ENCODE results near the gene MAN1A2.

Gene MAN1A2

DNA sequence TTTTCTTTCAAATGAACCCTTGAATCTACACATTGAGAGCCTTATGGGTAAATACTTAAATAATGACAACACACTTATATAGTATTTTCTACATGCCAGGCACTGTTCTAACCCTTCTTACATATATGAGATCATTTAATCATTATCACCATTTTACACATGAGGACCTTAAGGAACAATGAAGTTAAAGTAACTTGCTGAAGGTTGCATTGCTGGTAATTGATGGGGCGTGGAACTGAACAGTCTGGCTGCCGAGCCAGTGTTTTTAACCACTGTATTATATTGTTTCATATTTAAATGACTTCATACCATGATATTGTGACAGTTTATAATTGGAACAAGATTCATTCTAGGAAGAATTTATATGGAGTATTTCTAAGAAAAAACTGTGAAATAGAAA lies 126.7 kb downstream of the MAN1A2 start:
- no peak for DNase-seq (ENCODE audit: low read depth in 2 of 2)

DNA sequence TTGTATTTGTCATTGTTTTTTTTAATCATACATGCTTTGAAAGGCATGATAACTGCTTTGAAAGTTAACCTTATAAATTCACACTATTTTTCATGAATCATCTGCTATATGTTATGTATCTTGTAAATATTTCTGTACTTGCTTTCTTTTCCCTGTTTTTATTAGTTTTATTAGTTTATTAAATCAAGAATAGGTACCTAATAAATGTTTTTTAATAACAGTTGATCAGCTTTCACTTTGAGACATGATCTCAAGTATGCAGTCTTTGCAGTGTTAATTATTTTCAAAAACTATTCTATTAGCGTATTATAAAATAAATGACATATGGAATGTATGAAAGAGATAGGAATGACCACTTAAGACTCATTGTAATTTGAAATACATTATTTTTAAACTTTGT lies 127.8 kb downstream of the MAN1A2 start:
- DNase-seq (ENCODE audit: low read depth in 2 of 2) = no peak

DNA sequence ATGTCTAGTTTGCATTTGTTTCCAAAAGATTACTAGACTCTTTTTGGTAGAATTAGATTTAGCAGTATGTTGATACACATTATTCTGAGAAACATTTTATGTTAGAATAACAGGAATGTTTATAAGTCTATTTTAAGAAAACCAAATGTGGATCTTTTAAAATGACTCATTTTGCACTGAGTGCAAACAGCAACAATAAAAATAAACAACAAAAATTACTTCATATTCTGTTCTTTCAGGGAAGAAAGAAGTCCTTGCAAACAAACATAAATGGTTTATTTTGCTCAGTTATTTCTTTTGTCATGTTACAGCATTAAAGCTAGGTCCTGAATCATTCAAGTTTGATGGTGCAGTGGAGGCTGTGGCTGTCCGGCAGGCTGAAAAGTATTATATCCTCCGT lies 131.8 kb downstream of the MAN1A2 start:
- DNase-seq (ENCODE audit: low read depth in 2 of 2) = no peak

- DNase-seq (ENCODE audit: low read depth in 2 of 2) = no peak
Observed at GRCh38 chr1:117500584-117500983, 133.3 kb downstream of the MAN1A2 start.

GRCh38 chr1:117501281-117501680 lies 134.0 kb downstream of the MAN1A2 start:
- no peak for DNase-seq (ENCODE audit: low read depth in 2 of 2)

DNA sequence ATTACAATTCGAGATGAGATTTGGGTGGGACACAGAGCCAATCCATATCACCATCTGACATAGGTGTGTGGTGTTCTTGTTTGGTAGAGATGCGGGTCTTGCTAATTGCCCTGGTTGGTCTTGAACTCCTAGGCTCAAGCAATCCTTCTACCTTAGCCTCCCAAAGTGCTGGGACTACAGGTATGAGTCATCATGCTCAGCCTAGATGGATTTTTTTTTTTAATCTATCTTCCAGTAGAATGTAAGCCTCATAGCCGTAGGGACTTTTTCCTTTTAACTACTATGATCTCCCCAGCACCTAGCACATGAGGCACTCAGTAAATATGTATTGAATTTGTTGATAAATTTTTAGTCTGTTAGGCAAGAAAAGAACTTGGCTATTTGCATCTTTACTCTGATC lies 144.0 kb downstream of the MAN1A2 start:
- no peak for DNase-seq (ENCODE audit: low read depth in 2 of 2)

GRCh38 chr1:117512728-117513321 lies 145.6 kb downstream of the MAN1A2 start:
- no peak for DNase-seq (ENCODE audit: low read depth in 2 of 2)

- DNase-seq (ENCODE audit: low read depth in 2 of 2) = no peak
Observed at GRCh38 chr1:117523111-117523510, 155.9 kb downstream of the MAN1A2 start.

DNA sequence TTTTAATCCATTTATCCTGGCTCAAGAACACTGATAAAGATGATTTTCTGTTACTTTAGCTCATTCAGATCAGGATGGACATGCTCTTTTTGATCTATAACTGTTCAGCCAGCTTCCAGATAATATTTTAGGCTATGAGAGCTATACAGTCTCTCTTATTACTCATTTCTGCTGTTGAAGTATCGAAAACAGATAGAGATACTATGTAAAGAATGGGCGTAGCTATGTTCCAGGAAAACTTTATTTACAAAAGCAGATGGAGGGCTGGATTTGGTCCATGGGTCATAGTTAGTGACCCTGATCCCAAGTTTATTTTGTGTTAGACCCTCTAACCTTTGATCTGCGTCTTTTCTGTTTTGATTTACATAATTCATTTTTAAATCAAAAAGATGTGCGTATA lies 159.8 kb downstream of the MAN1A2 start:
- DNase-seq (ENCODE audit: low read depth in 2 of 2) = no peak

GRCh38 chr1:117527566-117528102 lies 160.4 kb downstream of the MAN1A2 start:
- DNase-seq (ENCODE audit: low read depth in 2 of 2) = no peak

- DNase-seq (ENCODE audit: low read depth in 2 of 2) = no peak
Observed at GRCh38 chr1:117529683-117530082, 162.4 kb downstream of the MAN1A2 start.

DNA sequence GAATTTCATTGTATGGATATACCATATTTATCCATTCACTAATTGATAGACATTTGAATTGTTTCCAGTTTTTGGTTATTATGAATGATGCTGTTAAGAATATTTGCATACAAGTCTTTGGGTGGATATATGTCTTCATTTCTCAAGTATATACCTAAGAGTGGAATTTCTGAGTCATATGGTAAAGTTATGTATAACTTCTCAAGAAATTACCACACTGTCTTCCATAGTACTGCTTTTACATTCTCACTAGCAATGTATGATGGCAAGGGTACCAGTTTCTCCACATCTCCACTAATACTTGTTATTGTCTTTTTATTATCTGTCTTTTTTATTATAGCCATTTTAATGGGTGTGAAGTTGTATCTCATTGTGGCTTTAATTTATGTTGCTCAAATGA lies 164.0 kb downstream of the MAN1A2 start:
- DNase-seq (ENCODE audit: low read depth in 2 of 2) = no peak

DNA sequence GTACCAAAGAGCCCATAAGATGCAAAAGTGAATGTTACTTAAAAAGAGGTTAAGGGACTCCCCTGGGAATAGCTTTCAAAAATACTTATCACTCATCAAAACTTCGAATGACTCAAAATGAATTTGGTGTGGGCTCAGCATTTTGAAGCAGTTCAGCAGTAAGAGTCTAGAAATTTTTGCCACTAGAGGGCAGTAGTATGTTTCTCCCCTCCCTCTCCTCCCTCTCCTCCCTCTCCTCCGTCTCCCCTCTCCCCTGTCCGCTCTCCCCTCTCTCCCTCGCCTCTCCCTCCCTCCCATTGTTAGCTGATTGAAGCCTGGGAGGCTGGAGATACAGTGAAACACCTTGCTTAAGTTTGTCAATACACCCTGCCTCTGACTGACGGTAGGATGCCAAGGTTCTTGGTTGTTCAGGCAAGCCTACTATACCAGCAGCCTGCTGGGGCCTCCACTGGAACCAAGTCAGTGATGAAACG lies 167.8 kb downstream of the MAN1A2 start:
- peak in 1 of 2 donors; percentile 42 for DNase-seq (ENCODE audit: low read depth in 2 of 2)

GRCh38 chr1:117535821-117536220 lies 168.6 kb downstream of the MAN1A2 start:
- DNase-seq (ENCODE audit: low read depth in 2 of 2) = no peak

DNA sequence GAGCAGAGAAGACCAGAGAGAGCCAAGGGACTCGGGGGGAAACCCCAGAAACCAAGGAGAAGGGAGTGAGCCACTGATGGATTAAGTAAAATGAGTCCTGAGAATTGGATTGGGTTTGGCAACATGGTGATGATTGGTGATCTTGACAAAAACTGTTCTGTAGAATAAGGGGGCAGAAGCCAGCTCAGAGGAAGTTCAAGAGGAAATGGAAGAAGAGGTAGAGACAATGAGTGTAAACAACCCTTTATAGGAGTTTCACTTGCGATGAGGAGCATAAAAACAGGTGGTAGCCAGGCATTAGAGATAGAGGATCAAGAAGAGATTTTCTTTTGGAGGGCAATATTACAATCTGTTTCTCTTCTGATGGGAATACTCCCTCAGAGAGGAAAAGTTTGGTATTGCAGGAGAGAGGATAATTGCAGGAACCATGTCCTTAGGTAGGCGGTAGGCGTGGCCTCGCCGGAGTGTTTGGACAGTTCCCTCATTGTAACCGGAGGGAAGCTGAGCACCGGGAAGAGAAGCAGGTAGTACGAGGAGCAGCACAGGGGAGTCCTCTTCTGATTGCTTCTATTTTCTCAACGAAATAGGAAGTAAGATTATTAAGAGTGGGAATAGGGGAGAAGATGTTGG lies 170.2 kb downstream of the MAN1A2 start:
- no peak for DNase-seq (ENCODE audit: low read depth in 2 of 2)

- DNase-seq (ENCODE audit: low read depth in 2 of 2) = no peak
Observed at GRCh38 chr1:117540532-117540931, 173.3 kb downstream of the MAN1A2 start.

DNA sequence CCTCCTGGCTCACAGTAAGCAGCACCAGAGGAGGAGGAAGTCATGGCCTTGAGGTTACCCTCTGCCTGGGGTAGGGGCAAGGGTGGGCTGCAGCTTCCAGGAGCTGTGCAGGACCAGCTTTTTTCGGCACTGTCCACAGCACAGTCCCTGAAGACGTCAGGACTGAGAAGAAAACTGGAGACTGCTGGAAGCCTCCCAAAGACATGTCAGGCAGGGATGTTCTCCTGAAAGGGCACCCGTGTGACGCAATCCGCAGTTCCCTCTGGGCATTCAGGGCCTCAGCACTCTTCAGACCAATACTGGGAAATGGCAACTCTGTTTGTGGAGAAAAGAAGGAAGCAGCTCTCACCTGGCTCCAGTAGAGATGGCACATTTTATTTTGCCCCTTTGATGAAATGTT lies 173.8 kb downstream of the MAN1A2 start:
- no peak for DNase-seq (ENCODE audit: low read depth in 2 of 2)

GRCh38 chr1:117541585-117541984 lies 174.3 kb downstream of the MAN1A2 start:
- DNase-seq (ENCODE audit: low read depth in 2 of 2) = no peak

- no peak for DNase-seq (ENCODE audit: low read depth in 2 of 2)
Observed at GRCh38 chr1:117544509-117545109, 177.4 kb downstream of the MAN1A2 start.

GRCh38 chr1:117546467-117546866 lies 179.2 kb downstream of the MAN1A2 start:
- no peak for DNase-seq (ENCODE audit: low read depth in 2 of 2)

GRCh38 chr1:117553471-117553870 lies 186.2 kb downstream of the MAN1A2 start:
- no peak for DNase-seq (ENCODE audit: low read depth in 2 of 2)

DNA sequence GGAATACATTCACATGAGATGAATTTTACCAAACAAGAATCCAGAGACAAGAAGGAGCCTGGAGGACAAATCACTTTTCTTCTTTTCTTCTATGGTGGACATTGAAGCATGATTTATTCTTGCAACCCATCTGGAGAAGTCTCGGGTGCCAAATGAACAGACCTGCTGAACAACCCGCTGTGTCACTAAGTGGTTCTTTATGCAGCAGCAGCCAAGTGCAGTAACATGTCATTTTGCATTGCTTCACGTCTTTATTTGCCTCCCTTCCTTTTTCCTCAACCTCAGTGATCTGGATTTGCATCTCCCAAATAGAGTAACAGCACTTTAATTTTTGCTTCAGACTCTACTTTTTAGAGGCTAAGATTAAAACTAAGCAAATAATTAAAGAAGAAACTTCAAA lies 188.6 kb downstream of the MAN1A2 start:
- no peak for DNase-seq (ENCODE audit: low read depth in 2 of 2)

DNA sequence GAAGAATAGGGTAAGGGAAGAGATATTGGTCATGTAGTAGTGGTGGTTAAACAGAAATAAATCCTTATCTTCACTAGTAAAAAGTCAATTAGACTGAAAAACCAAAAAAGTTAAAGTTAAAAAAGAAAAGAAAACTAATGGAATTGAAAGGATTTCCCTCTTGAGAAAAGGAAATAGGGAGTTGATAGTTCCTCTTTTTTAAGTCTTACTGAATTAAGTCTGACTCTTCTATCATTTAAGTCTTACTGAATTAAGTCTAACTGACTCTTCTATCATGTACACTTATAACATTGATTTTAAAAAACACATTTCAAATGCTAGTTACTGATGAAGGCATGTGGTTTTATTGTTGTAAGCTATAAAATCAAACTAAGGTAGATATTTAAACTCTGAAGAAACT lies 189.1 kb downstream of the MAN1A2 start:
- DNase-seq (ENCODE audit: low read depth in 2 of 2) = no peak

Measured in activated CD4-positive, alpha-beta T cell treated with anti-CD3 and anti-CD28 coated beads for 24 hours (primary cell).